HCT116 (cell line): ENCODE measurements around the gene NCAPD3. TPM values are rescaled to one million over a fixed set of nuclear protein-coding genes. Genes with fewer than 3 reads are reported as not detected.

ENCODE experiments used
- ATAC-seq: fragments of 200-7000 bp; cut with Tn5 transposase; 2 replicates; pipeline ENCODE4 v1.9.1; 2020; ENCODE audit warnings: mild to moderate bottlenecking, moderate library complexity
- BruUV-seq: library from RNA; stranded (reverse); fragments of 400-500 nt; replicated peaks from 2 replicates; lab custom pipeline; 2021; lab: Mats Ljungman, UMichigan
- CTCF ChIA-PET: fragments of 300-600 bp; sonication (Branson Sonifier 250); formaldehyde crosslinking; loops from one replicate; lab custom pipeline; 2021; ENCODE audit warnings: antibody characterized with exemption; lab: Charles Lee
- POLR2A ChIA-PET: fragments of 300-600, 350-600 bp; sonication (Branson Sonifier 250); formaldehyde crosslinking; loops from one replicate; lab custom pipeline; 2021; ENCODE audit warnings: antibody characterized with exemption; lab: Charles Lee
- RAD21 ChIA-PET, 2 experiments: fragments of 300-600 bp; sonication (Branson Sonifier 250); formaldehyde crosslinking; loops; one replicate each; lab custom pipeline; 2023; ENCODE audit warnings: low total read pairs in 2 of 2; ENCODE audit not compliant: uncharacterized antibody in 2 of 2, unreplicated experiment in 2 of 2, low non-redundant PET in 1 of 2; lab: Charles Lee
- DNase-seq: peaks from one replicate; pipeline ENCODE4 v3.0.0-alpha.2; 2010; ENCODE audit warnings: low read depth, low spot score
- H2AFZ ChIP-seq: fragments of 200-600 bp; shearing (Covaris generic), sonication (generic); 2 replicates; pipeline ENCODE4 v1.6.1; 2017; ENCODE audit warnings: low read depth, mixed run types, mixed read lengths, antibody characterized with exemption, low read length; ENCODE audit not compliant: poor library complexity, severe bottlenecking
- H3K27ac ChIP-seq: 2 replicates; pipeline ENCODE4 v1.5.1; 2012; ENCODE audit warnings: low read depth, low read length
- H3K27me3 ChIP-seq: fragments of 200-600 bp; sonication (generic); 2 replicates; pipeline ENCODE4 v1.6.1; 2016; ENCODE audit warnings: mixed run types, low read length, mixed read lengths; ENCODE audit not compliant: insufficient read depth
- H3K36me3 ChIP-seq, 2 experiments: fragments of 200-500 bp in 1 of 2; fragments of 200-600 bp in 1 of 2; sonication (Bioruptor generic) in 1 of 2; sonication (generic) in 1 of 2; 2 replicates each; pipeline versions ENCODE4 v1.5.1 to v1.6.1; 2014 to 2016; ENCODE audit warnings: low read length in 2 of 2, inconsistent platforms in 1 of 2, mixed read lengths in 1 of 2, mixed run types in 1 of 2; ENCODE audit not compliant: insufficient read depth in 2 of 2, control insufficient read depth in 1 of 2
- H3K4me1 ChIP-seq, 2 experiments: fragments of 200-600 bp in 1 of 2; sonication (generic) in 1 of 2; 2 replicates each; pipeline versions ENCODE4 v1.5.1 to v1.6.1; 2012 to 2017; ENCODE audit warnings: low read length in 2 of 2, inconsistent platforms in 1 of 2, mild to moderate bottlenecking in 1 of 2, mixed read lengths in 1 of 2, mixed run types in 1 of 2, moderate library complexity in 1 of 2; ENCODE audit not compliant: insufficient read depth in 2 of 2, control insufficient read depth in 1 of 2
- H3K4me2 ChIP-seq: fragments of 200-600 bp; sonication (generic); 2 replicates; pipeline ENCODE4 v1.6.1; 2017; ENCODE audit warnings: mixed run types, low read length, mixed read lengths
- H3K4me3 ChIP-seq, 2 experiments: fragments of 200-600 bp in 1 of 2; sonication (generic) in 1 of 2; replicated peaks in 1 of 2; 2 replicates each; pipeline ENCODE4 v1.5.1; 2011 to 2016; ENCODE audit warnings: low read length in 2 of 2, control low read depth in 1 of 2, low read depth in 1 of 2, mild to moderate bottlenecking in 1 of 2, mixed read lengths in 1 of 2, mixed run types in 1 of 2
- H3K79me2 ChIP-seq: fragments of 200-600 bp; sonication (generic); 2 replicates; pipeline ENCODE4 v1.6.1; 2017; ENCODE audit warnings: mild to moderate bottlenecking, mixed run types, low read length, moderate library complexity, mixed read lengths; ENCODE audit not compliant: insufficient read depth
- H3K9ac ChIP-seq: fragments of 200-600 bp; sonication (generic); 2 replicates; pipeline ENCODE4 v1.6.1; 2016; ENCODE audit warnings: low read length, mixed read lengths
- H3K9me2 ChIP-seq: fragments of 200-600 bp; sonication (generic), shearing (Covaris generic); 2 replicates; pipeline ENCODE4 v1.6.1; 2017; ENCODE audit warnings: mixed run types, mild to moderate bottlenecking, moderate library complexity; ENCODE audit not compliant: insufficient read depth
- H3K9me3 ChIP-seq, 2 experiments: fragments of 200-500 bp in 1 of 2; fragments of 200-600 bp in 1 of 2; sonication (Bioruptor generic) in 1 of 2; sonication (generic) in 1 of 2; 2 replicates each; pipeline ENCODE4 v1.6.1; 2014 to 2017; ENCODE audit warnings: low read length in 2 of 2, mixed read lengths in 2 of 2, inconsistent platforms in 1 of 2, low read depth in 1 of 2, mild to moderate bottlenecking in 1 of 2, mixed run types in 1 of 2, moderate library complexity in 1 of 2; ENCODE audit not compliant: control insufficient read depth in 1 of 2, insufficient read depth in 1 of 2
- H4K20me1 ChIP-seq: fragments of 200-600 bp; sonication (generic), shearing (Covaris generic); 2 replicates; pipeline ENCODE4 v1.6.1; 2017; ENCODE audit warnings: mixed run types, mild to moderate bottlenecking, moderate library complexity; ENCODE audit not compliant: insufficient read depth
- ATF3 ChIP-seq: IDR thresholded peaks from 2 replicates; pipeline ENCODE4 v1.6.1; 2012
- EGR1 ChIP-seq: IDR thresholded peaks from 2 replicates; pipeline ENCODE4 v1.6.1; 2012; ENCODE audit warnings: low read depth
- ELF1 ChIP-seq: IDR thresholded peaks from 2 replicates; pipeline ENCODE4 v1.6.1; 2012; ENCODE audit warnings: low read depth, borderline replicate concordance
- EZH2 ChIP-seq: fragments of 200-600 bp; sonication (generic); IDR thresholded peaks from 2 replicates; pipeline ENCODE4 v1.6.1; 2017; ENCODE audit warnings: antibody characterized with exemption, mixed run types
- JUND ChIP-seq: IDR thresholded peaks from 2 replicates; pipeline ENCODE4 v1.6.1; 2012
- POLR2AphosphoS5 ChIP-seq: IDR thresholded peaks from 2 replicates; pipeline ENCODE4 v1.6.1; 2011; ENCODE audit warnings: mild to moderate bottlenecking, low read depth, low read length, moderate library complexity
- RAD21 ChIP-seq: IDR thresholded peaks from 2 replicates; pipeline ENCODE4 v1.6.1; 2012; ENCODE audit warnings: low read depth, mild to moderate bottlenecking
- REST ChIP-seq: IDR thresholded peaks from 2 replicates; pipeline ENCODE4 v1.6.1; 2012; ENCODE audit warnings: low read depth
- SIN3A ChIP-seq: IDR thresholded peaks from 2 replicates; pipeline ENCODE4 v1.6.1; 2012; ENCODE audit warnings: low read depth
- SP1 ChIP-seq: IDR thresholded peaks from 2 replicates; pipeline ENCODE4 v1.6.1; 2012; ENCODE audit warnings: low read depth
- SRF ChIP-seq: IDR thresholded peaks from 2 replicates; pipeline ENCODE4 v1.6.1; 2012; ENCODE audit warnings: low read depth
- TCF7L2 ChIP-seq: IDR thresholded peaks from 2 replicates; pipeline ENCODE4 v1.7.0; 2011; ENCODE audit warnings: borderline replicate concordance, inconsistent platforms; ENCODE audit not compliant: insufficient read depth, insufficient read length; ENCODE audit errors: extremely low read depth
- ZFX ChIP-seq: fragments of 450-650 bp; IDR thresholded peaks from 2 replicates; pipeline ENCODE4 v1.6.1; 2017
- ZNF274 ChIP-seq: fragments of 200-500 bp; sonication (Bioruptor generic); IDR thresholded peaks from 2 replicates; pipeline ENCODE4 v1.6.1; 2014; ENCODE audit warnings: mild to moderate bottlenecking, low read depth, low read length, inconsistent platforms
- intact Hi-C: fragments of 100-400 bp; cut with micrococcal nuclease; formaldehyde crosslinking; loops from 2 replicates; pipeline ENCODE4 v1.10.0; 2022
- total RNA-seq: library from RNA; stranded (reverse); gene quantifications from one replicate; pipeline ENCODE4 v1.2.1, GENCODE V29; 2021; ENCODE audit not compliant: unreplicated experiment

Gene NCAPD3
- total RNA-seq, 1 experiment from 2014 or later = 71.0 TPM

GRCh38 chr11:134228625-134229024 lies 4.9 kb upstream of the NCAPD3 start:
- Histone ChIP-seq H3K4me2 (no peak overlapping the region), H4K20me1 (no peaks in the 10 kb centered on the region), H3K9ac (no peak overlapping the region), H3K9me2 (no peaks in the 10 kb centered on the region), H3K27ac (no peak overlapping the region), H3K36me3 (no peaks in the 10 kb centered on the region), H3K9me3 (no peaks in the 10 kb centered on the region), H3K4me3 (no peak overlapping the region), H3K4me1 (peaks cover 5 to 9% of the 10 kb centered on the region in 2 experiments; a peak in 2 of 4 replicates), H2AFZ (no peak overlapping the region), H3K79me2 (peaks cover 64% of the 10 kb centered on the region), H3K27me3 (no peaks in the 10 kb centered on the region)
- ChIA-PET RAD21 (no interaction called here), POLR2A (no interaction called here), CTCF (no interaction called here)
- no peak for ATAC-seq
- TF ChIP-seq SIN3A (no peak), SRF (no peak), SP1 (no peak), EGR1 (no peak), TCF7L2 (no peak), ATF3 (no peak), ZNF274 (no peak), RAD21 (no peak), POLR2AphosphoS5 (no peak), ELF1 (no peak), ZFX (no peak), EZH2 (no peak), JUND (no peak), REST (no peak)
- no TSS peak for BruUV-seq
- no peak for DNase-seq
- intact Hi-C loops = loop anchor here (10.0 kb wide), 1 partner anchor 194 kb away; no protein-coding TSS in a partner anchor
